HEK293 (cell line): ENCODE data around the gene PTPRCAP.

Source experiments
- GLI2 ChIP-seq: fragments of 450-650 bp; formaldehyde crosslinking; IDR thresholded peaks from 2 replicates; pipeline ENCODE4; 2017; ENCODE audit warnings: missing biosample characterization, missing genetic modification characterization, low read depth, borderline replicate concordance
- GLI4 ChIP-seq: fragments of 450-650 bp; formaldehyde crosslinking; IDR thresholded peaks from 2 replicates; pipeline ENCODE4 v1.5.1; 2016; ENCODE audit warnings: missing biosample characterization, missing genetic modification characterization
- MYNN ChIP-seq: fragments of 450-650 bp; formaldehyde crosslinking; IDR thresholded peaks from 2 replicates; pipeline ENCODE4 v1.5.1; 2016; ENCODE audit warnings: missing biosample characterization, missing genetic modification characterization, borderline replicate concordance
- ZBTB20 ChIP-seq: fragments of 450-650 bp; formaldehyde crosslinking; IDR thresholded peaks from 2 replicates; pipeline ENCODE4 v1.5.1; 2016; ENCODE audit warnings: missing biosample characterization, missing genetic modification characterization
- ZBTB21 ChIP-seq: fragments of 450-650 bp; formaldehyde crosslinking; IDR thresholded peaks from 2 replicates; pipeline ENCODE4 v1.5.1; 2017; ENCODE audit warnings: missing biosample characterization, missing genetic modification characterization
- ZBTB8A ChIP-seq: fragments of 450-650 bp; formaldehyde crosslinking; IDR thresholded peaks from 2 replicates; pipeline ENCODE4 v1.5.1; 2016; ENCODE audit warnings: missing biosample characterization, missing genetic modification characterization
- ZEB2 ChIP-seq: fragments of 450-650 bp; formaldehyde crosslinking; IDR thresholded peaks from 2 replicates; pipeline ENCODE4 v1.5.1; 2016; ENCODE audit warnings: missing biosample characterization, missing genetic modification characterization
- ZFP69B ChIP-seq: fragments of 450-650 bp; formaldehyde crosslinking; IDR thresholded peaks from 2 replicates; pipeline ENCODE4 v1.5.1; 2016; ENCODE audit warnings: missing biosample characterization, missing genetic modification characterization
- ZIC2 ChIP-seq: fragments of 450-650 bp; formaldehyde crosslinking; IDR thresholded peaks from 2 replicates; pipeline ENCODE4 v1.5.1; 2016; ENCODE audit warnings: missing biosample characterization, missing genetic modification characterization
- ZNF16 ChIP-seq: fragments of 450-650 bp; formaldehyde crosslinking; IDR thresholded peaks from 2 replicates; pipeline ENCODE4 v1.5.1; 2016; ENCODE audit warnings: low read depth, missing biosample characterization, missing genetic modification characterization
- ZNF2 ChIP-seq: fragments of 450-650 bp; formaldehyde crosslinking; IDR thresholded peaks from 2 replicates; pipeline ENCODE4 v1.5.1; 2016; ENCODE audit warnings: missing biosample characterization, missing genetic modification characterization
- ZNF221 ChIP-seq: fragments of 450-650 bp; formaldehyde crosslinking; IDR thresholded peaks from 2 replicates; pipeline ENCODE4 v1.5.1; 2017; ENCODE audit warnings: missing biosample characterization, missing genetic modification characterization, borderline replicate concordance
- ZNF23 ChIP-seq: fragments of 450-650 bp; formaldehyde crosslinking; IDR thresholded peaks from 2 replicates; pipeline ENCODE4 v1.5.1; 2016; ENCODE audit warnings: missing biosample characterization, missing genetic modification characterization, borderline replicate concordance
- ZNF239 ChIP-seq: fragments of 450-650 bp; formaldehyde crosslinking; IDR thresholded peaks from 2 replicates; pipeline ENCODE4 v1.5.1; 2016; ENCODE audit warnings: missing biosample characterization, missing genetic modification characterization
- ZNF274 ChIP-seq, 2 experiments: fragments of 200-500 bp in 1 of 2; fragments of 450-650 bp in 1 of 2; sonication (Bioruptor generic) in 1 of 2; formaldehyde crosslinking in 1 of 2; IDR thresholded peaks; 2 replicates each; pipeline versions ENCODE4 v1.5.1 to v1.6.1; 2014 to 2016; ENCODE audit warnings: borderline replicate concordance in 1 of 2, inconsistent platforms in 1 of 2, low read length in 1 of 2, missing biosample characterization in 1 of 2, missing genetic modification characterization in 1 of 2
- ZNF311 ChIP-seq: fragments of 450-650 bp; formaldehyde crosslinking; IDR thresholded peaks from 2 replicates; pipeline ENCODE4 v1.5.1; 2017; ENCODE audit warnings: missing biosample characterization, missing genetic modification characterization, borderline replicate concordance
- ZNF341 ChIP-seq: fragments of 450-650 bp; formaldehyde crosslinking; IDR thresholded peaks from 2 replicates; pipeline ENCODE4; 2016; ENCODE audit warnings: low read depth, missing biosample characterization, missing genetic modification characterization
- ZNF571 ChIP-seq: fragments of 450-650 bp; formaldehyde crosslinking; IDR thresholded peaks from 2 replicates; pipeline ENCODE4 v1.5.0; 2017; ENCODE audit warnings: missing biosample characterization, missing genetic modification characterization
- ZNF623 ChIP-seq: fragments of 450-650 bp; formaldehyde crosslinking; IDR thresholded peaks from 2 replicates; pipeline ENCODE4 v1.5.1; 2016; ENCODE audit warnings: missing biosample characterization, missing genetic modification characterization
- ZNF654 ChIP-seq: fragments of 450-650 bp; formaldehyde crosslinking; IDR thresholded peaks from 2 replicates; pipeline ENCODE4 v1.5.1; 2016; ENCODE audit warnings: low read depth, missing biosample characterization, missing genetic modification characterization
- ZNF664 ChIP-seq: fragments of 450-650 bp; formaldehyde crosslinking; IDR thresholded peaks from 2 replicates; pipeline ENCODE4 v1.5.1; 2016; ENCODE audit warnings: missing biosample characterization, missing genetic modification characterization
- ZNF701 ChIP-seq: fragments of 450-650 bp; formaldehyde crosslinking; IDR thresholded peaks from 2 replicates; pipeline ENCODE4 v1.5.1; 2016; ENCODE audit warnings: missing biosample characterization, missing genetic modification characterization
- ZNF785 ChIP-seq: fragments of 450-650 bp; formaldehyde crosslinking; IDR thresholded peaks from 2 replicates; pipeline ENCODE4 v1.5.1; 2016; ENCODE audit warnings: missing biosample characterization, missing genetic modification characterization
- ZSCAN16 ChIP-seq: fragments of 450-650 bp; formaldehyde crosslinking; IDR thresholded peaks from 2 replicates; pipeline ENCODE4 v1.5.1; 2016; ENCODE audit warnings: missing biosample characterization, missing genetic modification characterization
- TF ChIP-seq, protein P1 (sequence below): fragments of 450-650 bp; formaldehyde crosslinking; IDR thresholded peaks from 2 replicates; pipeline ENCODE4 v1.5.1; 2016; ENCODE audit warnings: missing biosample characterization, missing genetic modification characterization
- TF ChIP-seq, protein P2 (sequence below): fragments of 450-650 bp; formaldehyde crosslinking; IDR thresholded peaks from 2 replicates; pipeline ENCODE4 v1.5.1; 2017; ENCODE audit warnings: missing biosample characterization, missing genetic modification characterization
- TF ChIP-seq, protein P3 (sequence below): fragments of 450-650 bp; formaldehyde crosslinking; IDR thresholded peaks from 2 replicates; pipeline ENCODE4 v1.5.1; 2016; ENCODE audit warnings: missing biosample characterization, missing genetic modification characterization
- TF ChIP-seq, protein P4 (sequence below): fragments of 450-650 bp; formaldehyde crosslinking; IDR thresholded peaks from 2 replicates; pipeline ENCODE4 v1.5.1; 2016; ENCODE audit warnings: missing biosample characterization, missing genetic modification characterization, low read depth
- TF ChIP-seq, protein P5 (sequence below): fragments of 450-650 bp; formaldehyde crosslinking; IDR thresholded peaks from 2 replicates; pipeline ENCODE4 v1.5.1; 2017; ENCODE audit warnings: missing biosample characterization, missing genetic modification characterization

PTPRCAP gene

DNA sequence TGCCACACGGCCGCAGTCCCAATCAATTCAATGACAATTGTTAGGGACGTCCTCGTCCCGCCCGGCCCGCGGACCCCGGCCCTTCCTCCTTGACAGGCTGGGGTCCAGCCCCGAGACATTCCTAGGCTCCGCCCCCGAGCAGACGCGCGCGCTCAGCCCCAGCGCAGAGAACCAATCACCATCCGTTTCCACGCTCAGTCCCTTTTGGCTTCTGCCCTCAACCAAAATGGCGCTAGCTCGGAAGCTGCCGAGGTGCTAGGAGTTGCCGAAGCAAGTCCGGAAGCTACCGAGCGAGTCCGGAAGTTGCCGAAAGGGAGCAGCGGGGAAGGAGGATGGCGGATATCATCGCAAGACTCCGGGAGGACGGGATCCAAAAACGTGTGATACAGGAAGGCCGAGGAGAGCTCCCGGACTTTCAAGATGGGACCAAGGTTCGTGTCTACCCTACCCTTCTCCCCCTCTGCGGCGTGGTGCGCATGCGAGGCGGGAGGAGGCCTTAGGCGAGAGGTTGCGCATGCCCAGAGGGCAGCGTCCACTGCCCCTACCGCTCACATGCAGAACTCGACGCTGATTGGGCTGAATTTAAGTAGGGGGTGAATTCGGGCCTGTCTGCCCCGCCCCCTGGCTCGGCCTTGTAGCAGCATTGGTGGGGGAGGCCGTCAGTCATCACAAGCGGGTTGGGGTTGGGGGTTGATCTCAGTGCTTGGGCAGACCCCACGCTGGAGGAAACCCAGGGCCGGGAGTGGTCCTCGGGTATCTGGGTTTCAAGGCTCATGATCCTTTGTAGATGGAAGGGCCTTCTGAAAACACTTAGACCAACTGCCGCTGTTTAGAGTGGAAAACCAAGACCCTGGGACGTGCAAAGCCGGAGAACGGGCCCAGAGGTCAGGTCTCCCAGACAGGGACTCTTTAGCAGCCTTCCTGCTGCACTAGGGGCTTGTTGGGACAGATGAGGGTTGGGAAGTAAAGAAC is 45.6 kb upstream of the PTPRCAP start, which contains the start of gene AIP (continued):
- TF ChIP-seq ZFP69B (tag by site-specific recombination) (peak; percentile 86), ZBTB21 (tag by site-specific recombination) (no peak; the same call in 1 of the 2 replicates), ZNF311 (tag by site-specific recombination) (no peak), ZNF654 (tag by site-specific recombination) (no peak), GLI4 (tag by site-specific recombination) (no peak), ZNF2 (peak; percentile 84), ZSCAN16 (tag by site-specific recombination) (no peak), ZNF16 (tag by site-specific recombination) (no peak), ZIC2 (tag by site-specific recombination) (no peak), MYNN (no peak), ZNF221 (tag by site-specific recombination) (no peak), ZNF239 (tag by site-specific recombination) (no peak), ZNF274 (IDR thresholded peaks at IDR 0.05; ENCODE audit: low read length) (no peak), ZNF274 (tag by site-specific recombination; IDR thresholded peaks at IDR 0.05; ENCODE audit: borderline replicate concordance) (no peak), ZNF701 (tag by site-specific recombination) (no peak), ZNF341 (tag by site-specific recombination) (0 out of 2 replicates have a peak, but pooled peaks have one; percentile 8), ZBTB20 (tag by site-specific recombination) (0 out of 2 replicates have a peak, but pooled peaks have one; percentile 13), ZNF785 (tag by site-specific recombination) (no peak), ZEB2 (tag by site-specific recombination) (peak; percentile 31; the same call in 1 of the 2 replicates), GLI2 (tag by site-specific recombination) (no peak), ZNF623 (tag by site-specific recombination) (no peak), ZNF664 (tag by site-specific recombination) (no peak), ZBTB8A (tag by site-specific recombination) (peak; percentile 34; the same call in 1 of the 2 replicates), ZNF23 (tag by site-specific recombination) (no peak), ZNF571 (tag by site-specific recombination) (no peak)
- TF ChIP-seq, protein P1, sequence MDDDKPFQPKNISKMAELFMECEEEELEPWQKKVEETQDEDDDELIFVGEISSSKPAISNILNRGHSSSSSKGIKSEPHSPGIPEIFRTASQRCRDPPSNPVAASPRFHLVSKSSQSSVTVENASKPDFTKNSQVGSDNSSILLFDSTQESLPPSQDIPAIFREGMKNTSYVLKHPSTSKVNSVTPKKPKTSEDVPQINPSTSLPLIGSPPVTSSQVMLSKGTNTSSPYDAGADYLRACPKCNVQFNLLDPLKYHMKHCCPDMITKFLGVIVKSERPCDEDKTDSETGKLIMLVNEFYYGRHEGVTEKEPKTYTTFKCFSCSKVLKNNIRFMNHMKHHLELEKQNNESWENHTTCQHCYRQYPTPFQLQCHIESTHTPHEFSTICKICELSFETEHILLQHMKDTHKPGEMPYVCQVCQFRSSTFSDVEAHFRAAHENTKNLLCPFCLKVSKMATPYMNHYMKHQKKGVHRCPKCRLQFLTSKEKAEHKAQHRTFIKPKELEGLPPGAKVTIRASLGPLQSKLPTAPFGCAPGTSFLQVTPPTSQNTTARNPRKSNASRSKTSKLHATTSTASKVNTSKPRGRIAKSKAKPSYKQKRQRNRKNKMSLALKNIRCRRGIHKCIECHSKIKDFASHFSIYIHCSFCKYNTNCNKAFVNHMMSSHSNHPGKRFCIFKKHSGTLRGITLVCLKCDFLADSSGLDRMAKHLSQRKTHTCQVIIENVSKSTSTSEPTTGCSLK (tag by site-specific recombination), result no peak
- TF ChIP-seq, protein P2, sequence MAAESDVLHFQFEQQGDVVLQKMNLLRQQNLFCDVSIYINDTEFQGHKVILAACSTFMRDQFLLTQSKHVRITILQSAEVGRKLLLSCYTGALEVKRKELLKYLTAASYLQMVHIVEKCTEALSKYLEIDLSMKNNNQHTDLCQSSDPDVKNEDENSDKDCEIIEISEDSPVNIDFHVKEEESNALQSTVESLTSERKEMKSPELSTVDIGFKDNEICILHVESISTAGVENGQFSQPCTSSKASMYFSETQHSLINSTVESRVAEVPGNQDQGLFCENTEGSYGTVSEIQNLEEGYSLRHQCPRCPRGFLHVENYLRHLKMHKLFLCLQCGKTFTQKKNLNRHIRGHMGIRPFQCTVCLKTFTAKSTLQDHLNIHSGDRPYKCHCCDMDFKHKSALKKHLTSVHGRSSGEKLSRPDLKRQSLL, result no peak
- TF ChIP-seq, protein P3, sequence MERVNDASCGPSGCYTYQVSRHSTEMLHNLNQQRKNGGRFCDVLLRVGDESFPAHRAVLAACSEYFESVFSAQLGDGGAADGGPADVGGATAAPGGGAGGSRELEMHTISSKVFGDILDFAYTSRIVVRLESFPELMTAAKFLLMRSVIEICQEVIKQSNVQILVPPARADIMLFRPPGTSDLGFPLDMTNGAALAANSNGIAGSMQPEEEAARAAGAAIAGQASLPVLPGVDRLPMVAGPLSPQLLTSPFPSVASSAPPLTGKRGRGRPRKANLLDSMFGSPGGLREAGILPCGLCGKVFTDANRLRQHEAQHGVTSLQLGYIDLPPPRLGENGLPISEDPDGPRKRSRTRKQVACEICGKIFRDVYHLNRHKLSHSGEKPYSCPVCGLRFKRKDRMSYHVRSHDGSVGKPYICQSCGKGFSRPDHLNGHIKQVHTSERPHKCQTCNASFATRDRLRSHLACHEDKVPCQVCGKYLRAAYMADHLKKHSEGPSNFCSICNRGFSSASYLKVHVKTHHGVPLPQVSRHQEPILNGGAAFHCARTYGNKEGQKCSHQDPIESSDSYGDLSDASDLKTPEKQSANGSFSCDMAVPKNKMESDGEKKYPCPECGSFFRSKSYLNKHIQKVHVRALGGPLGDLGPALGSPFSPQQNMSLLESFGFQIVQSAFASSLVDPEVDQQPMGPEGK (tag by site-specific recombination), result peak; percentile 25; the same call in 1 of the 2 replicates
- TF ChIP-seq, protein P4, sequence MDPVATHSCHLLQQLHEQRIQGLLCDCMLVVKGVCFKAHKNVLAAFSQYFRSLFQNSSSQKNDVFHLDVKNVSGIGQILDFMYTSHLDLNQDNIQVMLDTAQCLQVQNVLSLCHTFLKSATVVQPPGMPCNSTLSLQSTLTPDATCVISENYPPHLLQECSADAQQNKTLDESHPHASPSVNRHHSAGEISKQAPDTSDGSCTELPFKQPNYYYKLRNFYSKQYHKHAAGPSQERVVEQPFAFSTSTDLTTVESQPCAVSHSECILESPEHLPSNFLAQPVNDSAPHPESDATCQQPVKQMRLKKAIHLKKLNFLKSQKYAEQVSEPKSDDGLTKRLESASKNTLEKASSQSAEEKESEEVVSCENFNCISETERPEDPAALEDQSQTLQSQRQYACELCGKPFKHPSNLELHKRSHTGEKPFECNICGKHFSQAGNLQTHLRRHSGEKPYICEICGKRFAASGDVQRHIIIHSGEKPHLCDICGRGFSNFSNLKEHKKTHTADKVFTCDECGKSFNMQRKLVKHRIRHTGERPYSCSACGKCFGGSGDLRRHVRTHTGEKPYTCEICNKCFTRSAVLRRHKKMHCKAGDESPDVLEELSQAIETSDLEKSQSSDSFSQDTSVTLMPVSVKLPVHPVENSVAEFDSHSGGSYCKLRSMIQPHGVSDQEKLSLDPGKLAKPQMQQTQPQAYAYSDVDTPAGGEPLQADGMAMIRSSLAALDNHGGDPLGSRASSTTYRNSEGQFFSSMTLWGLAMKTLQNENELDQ (tag by site-specific recombination), result no peak
- TF ChIP-seq, protein P5, sequence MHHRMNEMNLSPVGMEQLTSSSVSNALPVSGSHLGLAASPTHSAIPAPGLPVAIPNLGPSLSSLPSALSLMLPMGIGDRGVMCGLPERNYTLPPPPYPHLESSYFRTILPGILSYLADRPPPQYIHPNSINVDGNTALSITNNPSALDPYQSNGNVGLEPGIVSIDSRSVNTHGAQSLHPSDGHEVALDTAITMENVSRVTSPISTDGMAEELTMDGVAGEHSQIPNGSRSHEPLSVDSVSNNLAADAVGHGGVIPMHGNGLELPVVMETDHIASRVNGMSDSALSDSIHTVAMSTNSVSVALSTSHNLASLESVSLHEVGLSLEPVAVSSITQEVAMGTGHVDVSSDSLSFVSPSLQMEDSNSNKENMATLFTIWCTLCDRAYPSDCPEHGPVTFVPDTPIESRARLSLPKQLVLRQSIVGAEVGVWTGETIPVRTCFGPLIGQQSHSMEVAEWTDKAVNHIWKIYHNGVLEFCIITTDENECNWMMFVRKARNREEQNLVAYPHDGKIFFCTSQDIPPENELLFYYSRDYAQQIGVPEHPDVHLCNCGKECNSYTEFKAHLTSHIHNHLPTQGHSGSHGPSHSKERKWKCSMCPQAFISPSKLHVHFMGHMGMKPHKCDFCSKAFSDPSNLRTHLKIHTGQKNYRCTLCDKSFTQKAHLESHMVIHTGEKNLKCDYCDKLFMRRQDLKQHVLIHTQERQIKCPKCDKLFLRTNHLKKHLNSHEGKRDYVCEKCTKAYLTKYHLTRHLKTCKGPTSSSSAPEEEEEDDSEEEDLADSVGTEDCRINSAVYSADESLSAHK (tag by site-specific recombination), result no peak
